ENCODE results near the gene FIP1L1.

The FIP1L1 gene

DNA sequence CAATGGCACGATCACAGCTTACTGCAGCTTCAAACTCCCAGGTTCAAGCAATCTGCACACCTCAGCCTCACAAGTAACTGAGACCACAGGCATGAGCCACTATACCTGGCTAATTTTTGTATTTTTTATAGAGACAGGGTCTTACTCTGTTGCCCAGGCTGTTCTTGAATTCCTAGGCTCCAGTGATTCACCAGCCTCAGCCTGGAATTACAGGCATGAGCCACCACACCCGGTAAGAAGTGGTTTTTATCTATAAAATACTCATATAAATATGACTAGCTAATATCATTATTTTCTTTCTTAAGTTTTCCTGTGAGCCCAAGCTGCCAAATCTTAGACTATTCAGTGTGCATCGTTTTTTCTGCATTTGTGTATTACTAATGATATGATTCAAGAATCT is 16.0 kb upstream of the FIP1L1 start:
- Histone ChIP-seq H2AFZ (ENCODE audit: low read depth, low read length) (no peak overlapping the region), H3K27ac (ENCODE audit: low read length) (no peak overlapping the region), H3K9me3 (ENCODE audit: insufficient read depth, low read length) (no peaks in the 10 kb centered on the region), H3K4me3 (ENCODE audit: low read length) (no peak overlapping the region), H3K4me2 (ENCODE audit: low read length) (no peak overlapping the region), H3K9ac (ENCODE audit: low read length) (no peak overlapping the region), H3K36me3 (replicated peaks; ENCODE audit: low read depth, low read length) (no peaks in the 10 kb centered on the region), H4K20me1 (ENCODE audit: insufficient read depth, low read length) (no peaks in the 10 kb centered on the region), H3K4me1 (ENCODE audit: low read length) (peaks cover 8% of the 10 kb centered on the region), H3K27me3 (ENCODE audit: low read depth, low read length) (no peaks in the 10 kb centered on the region), H3K79me2 (ENCODE audit: low read length) (peaks cover 91% of the 10 kb centered on the region)
- TF ChIP-seq EZH2phosphoT487 (IDR thresholded peaks at IDR 0.05; ENCODE audit: low read depth) (no peak), CTCF (IDR thresholded peaks at IDR 0.05; ENCODE audit: low read depth, low read length) (no peak)

DNA sequence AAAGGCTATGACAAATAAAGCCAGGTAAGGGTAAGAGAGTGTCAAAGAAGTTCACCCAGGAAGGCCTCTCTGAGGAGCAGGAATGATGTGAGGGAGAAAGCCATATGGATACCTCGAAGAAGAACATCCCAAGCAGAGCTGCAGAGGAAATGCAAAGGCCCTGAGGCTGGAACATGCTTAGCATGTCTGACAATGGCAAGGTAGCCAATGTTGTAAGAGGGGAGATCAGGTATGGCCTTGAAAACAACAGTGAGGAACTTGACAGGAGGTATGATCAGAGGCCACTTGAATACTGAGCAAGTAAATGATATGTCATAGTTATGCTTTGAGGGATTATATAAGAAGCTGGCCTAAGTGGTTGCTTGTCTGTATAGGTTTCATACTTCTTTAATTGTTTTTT is 15.3 kb upstream of the FIP1L1 start:
- no peak overlapping the region for H3K4me3 ChIP-seq (ENCODE audit: low read length)

GRCh38 chr4:53364624-53365023 is 12.8 kb upstream of the FIP1L1 start:
- Histone ChIP-seq H3K4me3 (ENCODE audit: low read length) (peak overlapping the region; percentile 81), H3K9ac (ENCODE audit: low read length) (peak overlapping the region; percentile 63), H2AFZ (ENCODE audit: low read depth, low read length) (no peak overlapping the region), H3K27me3 (ENCODE audit: low read depth, low read length) (peaks cover 12% of the 10 kb centered on the region), H3K9me3 (ENCODE audit: insufficient read depth, low read length) (no peaks in the 10 kb centered on the region), H3K79me2 (ENCODE audit: low read length) (peaks cover 62% of the 10 kb centered on the region), H3K36me3 (replicated peaks; ENCODE audit: low read depth, low read length) (no peaks in the 10 kb centered on the region), H3K4me1 (ENCODE audit: low read length) (peaks cover 10% of the 10 kb centered on the region), H3K27ac (ENCODE audit: low read length) (no peak overlapping the region), H4K20me1 (ENCODE audit: insufficient read depth, low read length) (no peaks in the 10 kb centered on the region), H3K4me2 (ENCODE audit: low read length) (peak overlapping the region; percentile 89)
- no peak for TF ChIP-seq CTCF (IDR thresholded peaks at IDR 0.05; ENCODE audit: low read depth, low read length)
- TF ChIP-seq EZH2phosphoT487 (IDR thresholded peaks at IDR 0.05; ENCODE audit: low read depth), result no peak

More for the DNA sequence above, 15.3 kb upstream of the FIP1L1 start:
- Histone ChIP-seq H3K9me3 (ENCODE audit: insufficient read depth, low read length) (no peaks in the 10 kb centered on the region), H3K27ac (ENCODE audit: low read length) (no peak overlapping the region), H3K4me1 (ENCODE audit: low read length) (peaks cover 10% of the 10 kb centered on the region), H3K79me2 (ENCODE audit: low read length) (peaks cover 86% of the 10 kb centered on the region), H3K27me3 (ENCODE audit: low read depth, low read length) (no peaks in the 10 kb centered on the region), H4K20me1 (ENCODE audit: insufficient read depth, low read length) (no peaks in the 10 kb centered on the region), H3K36me3 (replicated peaks; ENCODE audit: low read depth, low read length) (no peaks in the 10 kb centered on the region), H3K9ac (ENCODE audit: low read length) (no peak overlapping the region), H3K4me2 (ENCODE audit: low read length) (peak overlapping the region; percentile 5; the same call in 1 of the 2 replicates), H2AFZ (ENCODE audit: low read depth, low read length) (no peak overlapping the region)
- no peak for TF ChIP-seq EZH2phosphoT487 (IDR thresholded peaks at IDR 0.05; ENCODE audit: low read depth)
- TF ChIP-seq CTCF (IDR thresholded peaks at IDR 0.05; ENCODE audit: low read depth, low read length), result no peak

DNA sequence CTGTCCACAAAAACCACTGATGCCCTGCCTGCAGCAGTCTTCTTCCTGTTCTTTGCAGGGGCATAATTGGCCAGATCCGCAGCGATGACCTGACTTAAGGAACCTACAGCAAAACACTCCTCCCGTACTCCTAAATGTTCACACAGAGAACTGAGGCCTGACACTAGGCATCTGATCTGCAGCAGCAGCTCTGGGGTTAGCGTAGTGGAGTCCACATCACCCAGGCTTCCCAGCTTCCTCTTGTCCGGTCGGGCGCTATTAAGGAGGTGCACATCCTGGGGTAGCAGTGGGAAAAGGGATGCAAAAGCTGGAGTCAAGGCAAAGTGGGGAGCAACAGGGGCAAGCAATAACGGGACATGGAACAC is 12.3 kb upstream of the FIP1L1 start:
- Histone ChIP-seq H3K79me2 (ENCODE audit: low read length) (peaks cover 58% of the 10 kb centered on the region), H2AFZ (ENCODE audit: low read depth, low read length) (peak overlapping the region; percentile 49; the same call in 1 of the 2 replicates), H3K27ac (ENCODE audit: low read length) (no peak overlapping the region), H3K4me3 (ENCODE audit: low read length) (peak overlapping the region; percentile 81), H3K36me3 (replicated peaks; ENCODE audit: low read depth, low read length) (no peaks in the 10 kb centered on the region), H3K9ac (ENCODE audit: low read length) (peak overlapping the region; percentile 63), H3K4me2 (ENCODE audit: low read length) (peak overlapping the region; percentile 89), H3K27me3 (ENCODE audit: low read depth, low read length) (peaks cover 17% of the 10 kb centered on the region), H3K4me1 (ENCODE audit: low read length) (peaks cover 10% of the 10 kb centered on the region), H4K20me1 (ENCODE audit: insufficient read depth, low read length) (no peaks in the 10 kb centered on the region), H3K9me3 (ENCODE audit: insufficient read depth, low read length) (no peaks in the 10 kb centered on the region)
- no peak for TF ChIP-seq CTCF (IDR thresholded peaks at IDR 0.05; ENCODE audit: low read depth, low read length)
- TF ChIP-seq EZH2phosphoT487 (IDR thresholded peaks at IDR 0.05; ENCODE audit: low read depth), result no peak

Measured in OCI-LY3 (cell line).